HG03575 (cell line): Measurements from ENCODE around the gene MIDN.
"Not testable (repeated sequence)": the region's sequence is repeated elsewhere in the genome, so short reads cannot be mapped to it uniquely, and the experiment has no call there.

Experiments used
- ATAC-seq: cut with Tn5 transposase; IDR thresholded peaks from one replicate; pipeline ENCODE4 v1.9.1; 2021; ENCODE audit not compliant: unreplicated experiment, insufficient number of reproducible peaks, low FRiP score; ENCODE audit errors: extremely low read depth

MIDN gene

GRCh38 chr19:1296078-1296477 is 47.7 kb downstream of the MIDN start:
- no peak for ATAC-seq

GRCh38 chr19:1296575-1297271 is 48.3 kb downstream of the MIDN start:
- ATAC-seq = no peak

GRCh38 chr19:1298235-1298634 is 49.9 kb downstream of the MIDN start:
- no peak for ATAC-seq

GRCh38 chr19:1299801-1300200 is 51.4 kb downstream of the MIDN start:
- ATAC-seq = no peak

GRCh38 chr19:1300744-1301490 is 52.5 kb downstream of the MIDN start:
- no peak for ATAC-seq

GRCh38 chr19:1302533-1303239 is 54.3 kb downstream of the MIDN start:
- ATAC-seq = no peak

- ATAC-seq = no peak
Observed at GRCh38 chr19:1304197-1304924, 56.0 kb downstream of the MIDN start.

GRCh38 chr19:1305354-1305753 is 57.0 kb downstream of the MIDN start:
- not testable (repeated sequence) for ATAC-seq

GRCh38 chr19:1307320-1307719 is 58.9 kb downstream of the MIDN start:
- ATAC-seq = no peak

GRCh38 chr19:1307755-1308303 is 59.4 kb downstream of the MIDN start:
- no peak for ATAC-seq

GRCh38 chr19:1308718-1309117 is 60.3 kb downstream of the MIDN start:
- ATAC-seq = no peak
